GM18507 (cell line): ENCODE data around the gene RAB4B.
"Not testable (repeated sequence)": the region's sequence is repeated elsewhere in the genome, so short reads cannot be mapped to it uniquely, and the experiment has no call there.

ENCODE experiments used
- DNase-seq: peaks from one replicate; pipeline ENCODE4 v3.0.0; 2011; ENCODE audit warnings: low read depth; ENCODE audit not compliant: insufficient read length; ENCODE audit errors: extremely low spot score
- FAIRE-seq: peaks from 2 replicates; lab custom pipeline; 2011; peaks lifted over from hg19 to GRCh38; lab: Jason Lieb, UNC

Gene RAB4B

GRCh38 chr19:40776932-40777644 is 959 bp upstream of the RAB4B start:
- FAIRE-seq (peak; percentile 98), DNase-seq (peak; percentile 58)

- no peak for FAIRE-seq
Measured at GRCh38 chr19:40777645-40777936, 456 bp upstream of the RAB4B start.

GRCh38 chr19:40778706-40779284 is 748 bp downstream of the RAB4B start:
- FAIRE-seq: no peak
- DNase-seq: no peak

More at GRCh38 chr19:40777645-40777936, 456 bp upstream of the RAB4B start:
- no peak for DNase-seq

GRCh38 chr19:40780582-40780981 is 2.5 kb downstream of the RAB4B start:
- FAIRE-seq: no peak
- no peak for DNase-seq

DNA sequence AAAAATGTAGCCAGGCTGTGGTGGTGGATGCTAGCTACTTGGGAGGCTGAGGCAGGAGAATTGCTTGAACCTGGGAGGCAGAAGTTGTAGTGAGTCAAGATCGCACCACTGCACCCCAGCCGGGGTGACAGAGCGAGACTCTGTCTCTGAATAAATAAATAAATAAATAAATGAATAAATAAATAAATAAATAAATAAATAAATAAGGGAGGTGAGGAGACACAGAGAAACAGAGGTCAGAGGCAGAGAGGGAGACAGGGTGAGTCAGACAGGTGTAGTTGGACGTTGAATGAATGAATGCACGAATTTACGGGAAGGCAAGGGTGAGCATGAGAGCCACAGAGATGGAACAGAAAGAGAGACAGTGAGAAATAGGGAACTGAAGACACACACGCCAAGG is 3.1 kb downstream of the RAB4B start:
- FAIRE-seq (no peak), DNase-seq (no peak)

- DNase-seq (no peak), FAIRE-seq (no peak)
Measured at GRCh38 chr19:40783711-40784110, 5.7 kb downstream of the RAB4B start.

- DNase-seq, FAIRE-seq: not testable (repeated sequence)
Measured at GRCh38 chr19:40784146-40784545, 6.1 kb downstream of the RAB4B start.

DNA sequence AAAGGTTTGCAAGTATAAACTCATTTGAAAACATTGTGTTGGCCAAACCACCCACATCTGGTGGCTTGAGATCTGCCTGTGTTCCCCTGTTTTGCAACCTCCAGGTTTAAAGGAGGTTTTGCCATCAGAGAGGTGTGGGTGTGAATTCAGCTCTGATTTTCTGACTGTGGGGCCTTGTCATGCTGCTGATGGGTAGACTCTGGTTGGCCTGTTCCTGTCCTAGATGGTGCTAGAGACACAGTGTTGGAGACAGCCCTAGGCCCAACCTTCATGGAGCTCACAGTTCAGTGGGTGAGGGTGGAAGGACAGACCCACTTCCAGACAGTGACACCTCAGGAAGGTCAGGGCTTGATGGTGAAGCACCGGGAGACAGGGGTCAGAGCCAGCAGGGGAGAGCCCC is 7.5 kb downstream of the RAB4B start:
- FAIRE-seq (no peak), DNase-seq (no peak)

DNA sequence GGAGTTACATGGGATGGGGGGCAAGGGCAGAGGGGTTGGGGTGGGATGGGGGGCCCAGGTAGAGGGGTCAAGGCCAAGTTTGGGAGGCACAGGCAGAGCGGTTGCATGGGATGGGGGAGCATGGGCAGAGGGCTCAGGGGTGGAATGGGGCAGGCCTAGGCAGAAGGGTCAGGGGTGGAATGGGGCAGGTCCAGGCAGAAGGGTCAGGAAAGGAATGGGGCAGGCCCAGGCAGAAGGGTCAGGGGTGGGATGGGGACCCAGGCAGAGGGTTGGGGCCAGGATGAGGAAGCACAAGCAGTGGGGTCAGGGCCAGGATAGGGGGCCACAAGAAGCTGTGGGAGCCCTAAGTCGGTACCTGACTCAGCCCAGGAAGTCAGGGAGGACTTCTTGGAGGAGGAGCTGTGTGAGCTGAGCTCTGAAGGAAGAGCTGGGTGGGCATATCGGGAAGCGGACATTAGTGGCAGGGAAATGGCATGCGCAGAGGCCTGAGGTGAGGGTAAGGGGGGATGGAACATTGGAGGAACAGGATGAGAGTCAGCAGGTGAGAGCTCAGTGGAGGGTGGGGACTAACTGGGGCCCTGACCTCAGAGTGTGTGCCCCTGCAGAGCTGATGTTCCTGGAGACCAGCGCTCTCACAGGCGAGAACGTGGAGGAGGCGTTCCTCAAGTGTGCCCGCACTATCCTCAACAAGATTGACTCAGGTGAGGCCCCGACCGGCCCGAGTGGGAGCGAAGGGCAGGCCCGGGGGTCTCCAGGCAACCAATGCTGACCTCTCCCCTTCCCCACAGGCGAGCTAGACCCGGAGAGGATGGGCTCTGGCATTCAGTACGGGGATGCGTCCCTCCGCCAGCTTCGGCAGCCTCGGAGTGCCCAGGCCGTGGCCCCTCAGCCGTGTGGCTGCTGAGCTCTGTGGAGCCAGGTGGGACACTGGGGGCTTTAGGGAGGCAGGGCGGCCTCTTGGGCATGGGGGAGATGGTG is 8.3 kb downstream of the RAB4B start:
- FAIRE-seq (no peak), DNase-seq (no peak)

DNA sequence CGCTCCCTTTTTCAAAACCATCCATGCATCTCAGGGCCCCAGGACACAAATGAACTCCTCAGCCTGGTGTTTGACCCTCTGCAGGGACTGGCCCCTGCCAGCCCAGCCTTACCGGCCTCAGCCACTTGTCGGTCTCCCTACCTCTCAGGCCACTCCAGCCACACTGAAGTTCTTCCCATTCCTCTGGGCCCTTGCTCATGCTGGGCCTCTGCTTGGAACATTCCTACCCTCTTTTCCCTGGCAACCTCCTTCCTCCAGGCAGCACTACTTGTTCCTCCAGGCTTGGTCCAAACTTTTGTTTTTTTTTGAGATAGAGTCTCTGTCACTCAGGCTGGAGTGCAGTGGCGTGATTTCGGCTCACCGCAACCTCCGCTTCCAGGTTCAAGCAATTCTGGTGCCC is 13.3 kb downstream of the RAB4B start:
- FAIRE-seq (no peak), DNase-seq (no peak)

DNA sequence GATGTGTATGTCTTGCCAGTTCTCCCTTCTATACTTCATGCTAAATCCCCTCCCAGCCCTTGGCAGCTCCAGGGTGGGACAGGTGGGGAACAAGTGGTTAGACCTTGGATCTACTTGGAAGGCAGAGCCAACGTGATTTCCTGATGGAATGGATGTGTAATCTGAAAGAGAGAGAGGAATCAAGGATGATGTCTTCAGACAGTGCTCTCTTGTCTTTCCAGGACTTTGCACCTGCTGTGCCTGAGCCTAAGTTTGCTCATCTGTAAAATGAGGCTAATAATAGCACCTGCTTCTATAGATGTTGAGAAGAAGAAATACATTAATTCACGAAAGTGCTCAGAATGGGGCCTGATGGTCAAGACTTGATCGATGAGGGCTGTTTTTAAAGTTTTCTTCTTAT is 13.9 kb downstream of the RAB4B start:
- FAIRE-seq (peak; percentile 31), DNase-seq (no peak)

DNA sequence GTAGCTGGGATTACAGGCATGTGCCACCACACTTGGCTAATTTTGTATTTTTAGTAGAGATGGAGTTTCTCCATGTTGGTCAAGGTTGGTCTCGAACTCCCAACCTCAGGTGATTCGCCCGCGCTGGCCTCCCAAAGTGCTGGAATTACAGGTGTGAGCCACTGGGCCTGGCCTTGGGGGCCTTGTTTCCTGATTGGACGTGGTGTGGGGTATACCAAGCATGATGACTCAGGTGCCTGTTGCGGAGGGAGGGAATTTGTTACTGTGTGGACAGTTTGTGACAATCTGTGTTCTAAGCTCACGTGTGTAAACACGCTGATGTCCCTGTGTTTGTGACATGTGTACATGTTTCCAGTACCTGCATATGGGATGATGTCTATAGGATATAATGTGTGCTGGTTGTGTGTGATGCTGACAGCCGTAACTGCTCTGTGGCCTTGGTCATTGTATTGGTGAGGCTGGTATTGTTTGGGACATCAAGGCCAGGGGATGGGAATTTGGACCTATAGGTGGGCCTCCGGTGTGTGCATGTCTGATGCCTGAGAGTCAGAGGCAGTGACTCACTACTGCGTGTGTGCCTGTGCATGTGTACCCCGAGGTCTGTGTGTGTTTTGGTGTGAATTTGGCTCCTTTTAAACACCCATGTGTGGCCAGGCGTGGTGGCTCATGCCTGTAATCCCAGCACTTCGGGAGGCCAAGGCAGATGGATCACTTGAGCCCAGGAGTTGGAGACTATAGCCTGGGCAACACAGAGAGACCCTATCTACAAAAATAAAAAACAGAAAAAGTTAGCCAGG is 19.3 kb downstream of the RAB4B start:
- no peak for FAIRE-seq
- DNase-seq: no peak

GRCh38 chr19:40797963-40798682 is 20.1 kb downstream of the RAB4B start:
- FAIRE-seq: no peak
- DNase-seq: peak; percentile 56

GRCh38 chr19:40798683-40799557 is 20.9 kb downstream of the RAB4B start, which contains the start of gene EGLN2:
TSS of gene EGLN2 (plus strand) at chr19:40799191. CDS start at chr19:40800573, 1,382 bp downstream.
- peak; percentile 82 for DNase-seq
- peak; percentile 98 for FAIRE-seq

GRCh38 chr19:40799558-40800338 is 21.7 kb downstream of the RAB4B start:
- no peak for DNase-seq
- FAIRE-seq: peak; percentile 49

GRCh38 chr19:40800339-40800996 is 22.4 kb downstream of the RAB4B start:
- no peak for FAIRE-seq
- no peak for DNase-seq

DNA sequence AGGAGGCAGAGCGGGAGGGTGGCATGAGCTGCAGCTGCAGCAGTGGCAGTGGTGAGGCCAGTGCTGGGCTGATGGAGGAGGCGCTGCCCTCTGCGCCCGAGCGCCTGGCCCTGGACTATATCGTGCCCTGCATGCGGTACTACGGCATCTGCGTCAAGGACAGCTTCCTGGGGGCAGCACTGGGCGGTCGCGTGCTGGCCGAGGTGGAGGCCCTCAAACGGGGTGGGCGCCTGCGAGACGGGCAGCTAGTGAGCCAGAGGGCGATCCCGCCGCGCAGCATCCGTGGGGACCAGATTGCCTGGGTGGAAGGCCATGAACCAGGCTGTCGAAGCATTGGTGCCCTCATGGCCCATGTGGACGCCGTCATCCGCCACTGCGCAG is 22.9 kb downstream of the RAB4B start:
- no peak for DNase-seq
- FAIRE-seq: no peak
